GM19324 (cell line): ENCODE measurements around the gene NCOA3.
"Not testable (repeated sequence)": the region's sequence is repeated elsewhere in the genome, so short reads cannot be mapped to it uniquely, and the experiment has no call there.

Experiments
- ATAC-seq: cut with Tn5 transposase; IDR thresholded peaks from one replicate; pipeline ENCODE4 v1.9.1; 2021; ENCODE audit warnings: mild to moderate bottlenecking, moderate library complexity; ENCODE audit not compliant: unreplicated experiment, low FRiP score

Gene NCOA3

GRCh38 chr20:47501482-47502270 is at the start of gene NCOA3:
NCOA3 (plus strand) TSS chr20:47501887; CDS start chr20:47622248, 120,361 bp downstream.
- ATAC-seq: peak; percentile 88

DNA sequence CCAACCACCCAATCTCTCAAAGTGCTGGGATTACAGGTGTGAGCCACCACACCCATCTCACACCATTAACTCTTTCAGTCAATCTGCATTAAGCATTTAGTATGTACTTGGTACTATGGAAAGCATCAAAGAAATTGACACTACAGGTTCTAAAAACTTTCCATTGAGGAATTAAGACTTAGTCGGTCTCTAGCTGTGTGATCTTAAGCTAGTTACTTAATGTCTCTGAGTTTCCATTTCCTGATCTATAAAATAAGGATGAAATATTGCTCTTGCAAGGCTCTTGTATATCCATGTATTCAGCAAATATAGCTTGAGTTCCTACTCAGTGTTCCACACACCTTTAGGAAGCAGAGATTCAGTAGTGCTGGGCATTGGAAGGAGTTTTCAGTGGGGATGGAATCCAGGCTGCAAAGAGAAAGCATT is 48.9 kb upstream of the NCOA3 start:
- no peak for ATAC-seq

GRCh38 chr20:47453167-47453782 is 48.4 kb upstream of the NCOA3 start:
- ATAC-seq: peak; percentile 85

DNA sequence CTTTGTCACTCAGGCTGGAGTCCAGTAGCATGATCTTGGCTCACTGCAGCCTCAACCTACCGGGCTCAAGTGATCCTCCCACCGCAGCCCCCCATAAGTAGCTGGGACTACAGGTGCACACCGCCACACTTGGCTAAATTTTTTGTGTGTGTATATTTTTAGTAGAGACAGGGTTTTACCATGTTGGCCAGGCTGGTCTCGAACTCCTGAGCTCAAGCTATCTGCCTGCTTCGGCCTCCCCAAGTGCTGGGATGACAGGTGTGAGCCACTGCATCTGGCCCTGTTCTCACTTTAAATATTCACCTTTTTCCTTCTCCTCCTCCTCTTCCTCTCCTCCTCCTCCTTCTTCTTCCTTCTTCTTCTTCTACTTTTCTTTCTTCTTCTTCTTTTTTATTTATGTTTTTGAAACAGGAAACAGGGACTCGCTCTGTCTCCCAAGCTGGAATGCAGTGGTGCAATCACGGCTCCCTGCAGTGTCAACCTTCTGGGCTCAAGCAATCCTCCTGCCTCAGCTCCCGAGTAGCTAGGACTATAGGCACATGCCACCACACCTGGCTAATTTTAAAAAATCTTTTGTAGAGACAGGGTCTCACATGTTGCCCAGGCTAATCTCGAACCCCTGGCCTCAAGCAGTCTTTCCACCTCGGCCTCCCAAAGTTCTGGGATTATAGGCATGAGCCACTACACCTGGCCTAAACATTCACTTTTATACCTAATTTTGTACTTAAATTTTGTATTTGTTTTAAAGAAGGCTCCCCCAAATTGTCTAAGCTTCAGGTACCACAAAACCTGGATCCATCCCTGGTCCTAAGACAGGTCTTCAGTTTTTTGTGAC is 47.2 kb upstream of the NCOA3 start:
- no peak for ATAC-seq

GRCh38 chr20:47455133-47456040 is 46.3 kb upstream of the NCOA3 start:
- ATAC-seq: no peak

GRCh38 chr20:47456041-47456537 is 45.6 kb upstream of the NCOA3 start:
- ATAC-seq: no peak

- no peak for ATAC-seq
Measured at GRCh38 chr20:47456952-47457724, 44.5 kb upstream of the NCOA3 start.

- not testable (repeated sequence) for ATAC-seq
Measured at GRCh38 chr20:47458280-47459050, 43.2 kb upstream of the NCOA3 start.

DNA sequence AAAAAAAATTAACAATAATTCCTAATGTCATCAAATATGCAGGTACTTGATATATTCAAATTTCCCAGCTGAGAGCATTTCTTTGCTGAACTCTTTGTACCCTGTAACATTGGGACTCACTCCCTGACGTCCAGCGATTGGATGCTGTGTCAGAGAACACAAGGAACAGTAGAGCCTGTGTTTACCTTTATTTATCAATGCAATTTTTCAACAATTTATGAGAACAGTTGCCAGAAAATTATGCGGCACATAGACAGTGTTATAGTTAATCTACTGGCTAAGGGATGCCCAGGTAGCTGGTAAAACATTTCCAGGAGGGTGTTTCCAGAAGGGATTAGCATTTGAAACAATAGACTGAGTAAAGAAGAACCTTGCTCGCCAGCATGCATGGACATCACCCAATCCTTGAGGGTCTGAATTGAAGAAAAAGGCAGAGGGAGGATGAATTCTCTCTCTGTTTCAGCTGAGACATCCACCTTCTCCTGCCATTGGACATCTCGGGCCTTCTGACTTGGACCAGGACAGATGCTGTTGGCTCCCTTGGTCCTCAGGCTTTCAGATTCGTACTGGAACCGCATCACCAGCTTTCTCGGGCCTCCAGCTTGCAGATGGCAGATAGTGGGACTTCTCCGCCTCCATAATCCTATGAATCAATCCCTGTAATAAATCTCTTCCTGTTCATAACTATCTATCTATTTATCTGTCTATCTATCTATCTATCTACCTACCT is 42.2 kb upstream of the NCOA3 start:
- no peak for ATAC-seq

GRCh38 chr20:47460761-47461112 is 41.0 kb upstream of the NCOA3 start:
- ATAC-seq: not testable (repeated sequence)

GRCh38 chr20:47461120-47461685 is 40.5 kb upstream of the NCOA3 start:
- no peak for ATAC-seq

GRCh38 chr20:47461906-47462305 is 39.8 kb upstream of the NCOA3 start:
- not testable (repeated sequence) for ATAC-seq

DNA sequence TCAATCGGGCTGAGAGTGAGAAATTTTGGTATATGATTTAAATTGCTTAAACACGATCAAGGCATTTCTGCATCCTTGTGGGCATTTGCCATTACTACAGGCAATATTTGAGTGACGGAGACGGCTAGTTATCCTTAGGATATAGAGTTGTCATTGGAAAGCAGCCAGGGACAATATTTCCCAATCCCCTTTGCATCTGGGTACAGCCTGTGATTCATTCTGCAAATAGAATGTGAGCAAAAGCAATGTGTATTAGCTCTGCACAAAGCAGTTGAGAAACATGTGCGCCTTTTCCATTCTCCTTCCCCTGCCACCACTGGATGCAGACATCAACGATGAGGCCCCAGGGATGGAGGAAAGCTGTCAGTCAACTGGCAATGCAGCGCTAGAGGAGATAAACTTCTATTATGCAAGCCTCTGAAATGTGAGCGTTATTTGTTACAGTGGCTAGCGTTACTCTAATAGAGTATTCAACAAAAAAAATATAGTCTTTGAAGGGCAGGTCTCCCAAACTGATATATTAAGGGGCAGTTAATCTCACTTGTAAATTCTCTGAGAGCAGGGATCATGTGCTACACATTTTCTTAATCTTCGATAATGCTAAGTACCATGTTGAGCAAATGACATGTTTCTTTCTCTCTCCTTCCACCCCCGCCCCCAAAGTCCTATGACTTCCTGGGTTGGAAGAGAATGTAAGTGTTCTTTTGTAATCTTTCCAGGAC is 37.1 kb upstream of the NCOA3 start:
- no peak for ATAC-seq

DNA sequence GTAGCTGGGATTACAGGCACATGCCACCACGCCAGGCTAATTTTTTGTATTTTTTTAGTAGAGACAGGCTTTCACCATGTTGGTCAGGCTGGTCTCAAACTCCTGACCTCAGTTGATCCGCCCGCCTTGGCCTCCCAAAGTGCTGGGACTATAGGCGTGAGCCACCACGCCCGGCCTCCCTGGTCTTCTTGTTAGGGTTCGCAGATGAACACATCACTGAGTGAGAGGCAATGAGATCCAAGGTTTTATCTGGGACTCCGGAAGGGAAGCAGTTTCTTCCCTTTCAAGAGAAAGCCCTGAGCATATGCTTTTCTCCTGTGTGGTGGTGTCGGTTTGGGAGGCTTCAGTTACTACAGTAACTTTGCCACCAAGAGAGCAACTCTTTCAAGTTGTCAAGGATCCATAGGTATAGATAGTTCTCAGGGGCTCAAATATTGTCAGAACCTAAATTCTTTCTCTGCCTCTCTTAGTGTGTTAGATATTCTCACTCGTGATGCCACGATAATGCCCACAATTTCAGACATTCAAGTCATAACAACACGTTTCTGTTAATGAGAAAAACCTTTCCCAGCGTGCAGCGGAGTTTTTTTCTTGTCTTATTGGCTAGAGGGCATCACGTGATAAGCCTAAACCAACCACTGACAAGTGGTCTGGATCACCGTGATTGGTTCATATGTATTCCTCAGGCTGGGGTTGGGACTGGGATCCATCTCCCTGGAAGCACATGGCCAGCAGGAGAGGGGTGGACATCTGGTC is 36.2 kb upstream of the NCOA3 start:
- ATAC-seq: no peak

DNA sequence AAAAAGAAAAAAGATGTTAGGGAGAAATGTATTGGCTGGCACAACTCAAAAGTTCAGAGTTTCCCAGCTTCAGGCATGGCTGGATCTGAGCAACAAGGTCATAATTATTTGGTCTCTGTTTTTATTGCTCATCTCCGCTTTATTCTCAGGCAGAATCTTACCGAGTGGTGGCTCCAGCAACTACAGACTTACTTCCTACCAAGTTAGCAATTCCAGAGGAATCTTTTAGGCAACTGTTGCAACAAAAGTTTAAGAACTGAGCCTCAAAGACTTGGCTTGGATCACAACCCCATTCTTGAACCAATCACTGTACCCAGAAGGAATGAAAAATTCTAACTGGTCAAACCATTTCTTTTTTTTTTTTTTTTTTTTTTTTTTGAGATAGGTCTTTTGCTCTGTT is 35.5 kb upstream of the NCOA3 start:
- ATAC-seq: no peak
